GM19238 (cell line): ENCODE data around the gene GMPS.
"Not testable (repeated sequence)": the region's sequence is repeated elsewhere in the genome, so short reads cannot be mapped to it uniquely, and the experiment has no call there.

ENCODE experiments used
- DNase-seq: peaks from one replicate; pipeline ENCODE4 v3.0.0; 2011; ENCODE audit warnings: low spot score; ENCODE audit not compliant: insufficient read length

Gene GMPS

GRCh38 chr3:155870133-155870944 is at the start of gene GMPS:
GMPS (plus strand) TSS chr3:155870650; CDS start chr3:155870871, 221 bp downstream.
- DNase-seq, result peak; percentile 92

DNA sequence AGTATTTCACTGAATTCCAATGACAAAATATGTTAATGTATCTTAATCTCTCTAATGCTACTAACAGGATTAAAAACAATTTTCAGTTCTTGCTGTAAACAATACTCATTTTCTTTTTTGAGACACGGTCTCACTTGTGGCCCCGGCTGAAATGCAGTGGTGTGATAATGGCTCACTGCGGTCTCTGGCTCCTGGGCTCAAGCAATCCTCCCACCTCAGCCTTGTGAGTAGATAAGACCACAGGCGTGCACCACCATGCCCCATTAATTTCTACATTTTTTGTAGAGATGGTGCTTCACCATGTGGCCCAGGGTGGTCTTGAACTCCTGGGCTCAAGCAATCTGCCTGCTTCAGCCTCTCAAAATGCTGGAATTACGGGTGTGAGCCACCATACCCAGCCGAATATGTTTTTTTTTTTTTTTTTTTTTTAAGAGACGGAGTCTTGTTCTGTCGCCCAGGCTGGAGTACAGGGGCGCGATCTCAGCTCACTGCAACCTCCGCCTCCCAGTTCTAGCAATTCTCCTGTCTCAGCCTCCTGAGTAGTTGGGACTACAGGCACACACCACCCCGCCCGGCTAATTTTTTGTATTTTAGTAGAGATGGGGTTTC is 41.9 kb upstream of the GMPS start:
- DNase-seq, result not testable (repeated sequence)

DNA sequence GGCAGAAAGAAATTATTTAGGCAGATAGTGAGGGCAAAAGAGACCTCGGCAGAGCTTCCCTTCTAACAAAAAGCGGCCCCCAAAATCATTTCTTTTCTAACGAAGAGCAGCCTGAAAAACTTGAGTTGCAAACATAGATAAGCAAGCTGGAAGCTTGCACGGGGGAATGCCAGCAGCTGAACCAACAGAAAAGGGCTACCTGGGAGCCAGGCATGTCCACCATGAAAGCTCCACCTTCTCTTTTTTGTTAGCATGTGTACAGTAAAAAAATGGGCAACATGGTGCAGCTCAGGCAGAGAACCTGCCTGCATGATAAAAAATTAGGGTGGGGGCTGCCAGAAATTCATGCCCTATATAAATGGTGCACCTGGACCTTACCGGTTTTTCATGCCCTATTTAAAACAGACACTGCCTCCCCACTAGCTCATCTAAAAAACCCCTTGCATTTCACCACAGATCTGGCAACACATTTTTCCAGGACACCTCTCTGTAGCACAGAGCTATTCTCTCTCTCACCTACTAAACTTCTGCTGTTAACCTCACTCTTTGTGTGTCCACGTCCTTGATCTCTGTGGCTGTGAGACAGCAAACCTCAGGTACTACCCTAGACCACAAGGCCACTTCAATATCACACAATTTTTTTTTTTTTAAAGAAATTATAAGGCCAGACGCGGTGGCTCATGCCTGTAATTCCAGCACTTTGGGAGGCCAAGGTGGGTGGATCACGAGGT is 34.9 kb upstream of the GMPS start:
- DNase-seq, result no peak

DNA sequence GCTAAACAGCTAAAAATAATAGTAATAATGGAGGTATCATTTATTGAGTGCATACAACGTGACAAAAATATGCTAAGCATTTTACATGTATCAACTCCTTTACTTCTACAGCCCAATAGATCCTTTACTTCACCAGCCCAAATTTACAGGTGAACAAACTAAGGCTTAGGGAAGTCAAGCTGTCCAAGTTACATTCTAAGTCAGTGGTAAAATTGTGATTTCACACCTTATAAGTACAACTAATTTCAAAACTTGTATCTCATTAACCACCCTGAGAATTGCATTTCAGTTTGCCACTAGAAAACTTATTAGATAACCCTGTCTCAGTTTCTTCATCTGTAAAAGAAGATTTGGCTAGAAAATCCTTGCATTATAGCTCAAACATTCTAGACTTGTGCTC is 26.9 kb upstream of the GMPS start:
- DNase-seq, result no peak

DNA sequence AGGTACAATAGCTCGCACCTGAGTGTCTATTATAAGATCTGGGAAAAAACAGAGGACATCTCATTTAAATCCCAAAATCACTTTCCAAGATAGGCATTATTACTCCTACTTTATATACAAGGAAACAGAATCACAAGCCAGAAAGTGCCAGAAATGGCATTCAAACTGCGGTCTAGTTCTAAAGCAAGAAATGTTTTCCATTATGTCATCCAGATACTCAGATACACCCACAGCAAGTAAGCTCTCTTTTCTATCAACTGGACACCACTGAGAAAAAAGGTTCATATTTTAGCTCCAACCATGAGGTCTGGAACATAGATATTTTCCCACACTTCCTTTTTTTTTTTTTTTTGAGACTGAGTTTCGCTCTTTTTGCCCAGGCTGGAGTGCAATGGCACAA is 24.3 kb upstream of the GMPS start:
- DNase-seq, result no peak

- DNase-seq, result no peak
These were observed 22.5 kb upstream of the GMPS start for GRCh38 chr3:155847993-155848392.

- DNase-seq, result not testable (repeated sequence)
These were observed 21.0 kb upstream of the GMPS start for GRCh38 chr3:155849404-155849803.

DNA sequence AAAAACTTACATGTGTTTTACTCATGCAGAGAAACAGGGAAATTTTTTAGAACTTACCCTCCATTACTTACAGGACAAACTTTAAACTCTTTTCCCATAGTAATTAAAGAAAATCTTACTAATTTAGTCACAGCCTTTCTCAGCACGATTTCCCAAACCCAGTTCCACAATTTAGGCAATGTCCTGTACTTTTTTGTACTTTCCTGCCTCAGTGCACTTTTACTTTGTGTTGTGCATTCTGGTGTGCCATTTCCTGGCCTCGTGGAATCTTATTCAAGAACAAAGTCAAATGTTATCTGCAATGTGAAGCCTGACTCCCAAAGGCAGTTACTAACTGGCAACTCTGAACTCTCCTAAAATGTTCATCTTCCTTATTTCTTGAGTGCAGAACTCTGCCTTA is 18.1 kb upstream of the GMPS start:
- DNase-seq, result no peak

DNA sequence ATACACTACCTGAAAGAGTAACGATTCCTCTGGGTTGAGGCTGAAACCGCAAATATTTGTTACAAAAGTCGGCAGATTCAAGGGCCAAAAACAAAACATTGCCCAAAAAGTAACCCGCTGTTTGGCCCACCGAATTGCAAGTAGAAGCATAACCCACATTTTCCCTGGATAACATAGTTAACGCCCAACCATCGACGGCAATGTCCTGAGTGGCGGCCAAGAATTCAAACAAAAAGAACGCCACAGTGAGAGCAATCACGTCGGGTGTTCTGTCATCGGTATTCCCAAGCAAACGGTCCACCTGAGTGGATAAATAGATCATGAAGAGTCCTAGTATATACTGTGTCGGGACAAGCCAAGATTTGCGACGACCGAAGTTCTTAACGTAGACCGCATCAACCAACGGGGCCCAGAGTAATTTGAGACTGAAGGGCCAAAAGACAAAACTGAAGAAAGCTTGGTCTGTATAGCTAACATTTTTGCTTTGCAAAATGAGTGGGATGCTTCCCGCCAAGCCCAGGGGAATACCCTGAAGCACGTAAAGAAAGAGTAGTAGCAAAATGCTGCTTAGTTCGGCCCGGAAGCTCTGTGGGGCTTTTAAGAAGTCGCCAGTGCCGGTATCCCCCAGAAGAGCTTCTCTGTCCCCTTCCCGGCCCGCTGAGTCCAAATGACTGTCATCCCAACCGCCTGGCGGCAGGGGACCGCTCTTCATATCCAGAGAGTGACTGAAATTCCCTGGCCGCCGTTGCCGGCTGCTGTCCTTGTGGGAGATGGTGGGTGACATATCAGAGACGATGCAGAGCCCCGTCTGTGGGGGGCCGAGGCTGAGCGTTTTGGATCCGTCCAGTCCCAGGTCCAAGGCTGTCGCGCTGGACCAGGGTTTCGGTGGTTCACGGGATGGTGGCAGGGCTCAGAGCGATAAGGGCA is 17.0 kb upstream of the GMPS start:
- DNase-seq, result no peak

- DNase-seq, result peak; percentile 94
These were observed 16.1 kb upstream of the GMPS start, which contains the start of gene SLC33A1 for GRCh38 chr3:155854141-155854940. SLC33A1 (minus strand) TSS chr3:155854427; CDS start chr3:155853997, 430 bp downstream.

DNA sequence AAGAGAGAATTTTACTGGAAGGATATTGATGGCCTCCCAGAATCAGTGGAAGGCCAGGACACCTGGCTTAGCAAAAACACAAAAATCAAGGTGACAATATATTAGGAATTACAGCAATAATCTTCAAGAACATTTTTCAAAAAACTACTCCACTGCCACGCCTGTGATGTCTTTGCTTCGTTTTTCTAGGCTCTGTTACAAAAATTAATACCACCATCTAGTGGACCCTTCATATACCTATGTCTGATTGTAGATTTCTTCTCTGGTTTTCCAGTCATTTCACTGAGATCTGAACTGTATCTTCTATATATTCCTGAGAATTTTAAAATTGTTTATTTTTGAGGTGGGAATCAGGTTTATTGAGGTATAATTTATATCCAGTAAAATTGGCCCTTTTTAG is 10.6 kb upstream of the GMPS start:
- DNase-seq, result no peak

- not testable (repeated sequence) for DNase-seq
These were observed 10.0 kb upstream of the GMPS start for GRCh38 chr3:155860424-155860823.

DNA sequence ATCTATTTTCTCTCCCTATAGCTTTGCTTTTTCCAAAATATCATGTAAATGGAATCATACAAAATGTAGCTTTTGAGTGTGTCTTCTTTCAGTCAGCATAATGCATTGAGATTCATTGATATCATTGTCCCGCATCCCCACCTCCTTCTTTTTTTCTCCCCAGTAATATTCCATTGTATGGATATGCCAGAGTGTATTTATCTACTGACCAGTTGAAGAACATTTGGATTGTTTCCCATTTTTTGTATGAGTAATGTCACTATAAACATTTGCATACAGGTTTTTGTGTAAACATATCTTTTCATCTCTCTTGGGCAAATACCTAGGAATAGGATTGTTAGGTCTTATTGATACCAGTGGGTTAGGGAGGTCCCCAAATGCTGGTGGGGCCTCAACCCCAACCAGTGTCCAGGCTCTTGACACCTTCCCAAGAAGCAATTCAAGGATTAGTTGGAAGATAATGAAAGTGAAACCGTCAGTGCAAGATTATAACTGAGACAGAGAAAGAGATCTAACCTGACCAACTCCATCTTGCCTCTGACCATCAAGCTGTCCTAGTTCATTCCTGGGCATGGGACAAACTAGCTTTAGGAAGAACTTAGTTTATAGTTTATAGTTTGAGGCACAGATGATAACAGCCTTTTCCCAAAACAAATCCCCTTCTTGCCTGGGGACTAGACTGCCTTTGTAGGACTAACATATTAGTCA is 8.8 kb upstream of the GMPS start:
- DNase-seq, result no peak

GRCh38 chr3:155862290-155862982 is 8.0 kb upstream of the GMPS start:
- DNase-seq, result not testable (repeated sequence)

DNA sequence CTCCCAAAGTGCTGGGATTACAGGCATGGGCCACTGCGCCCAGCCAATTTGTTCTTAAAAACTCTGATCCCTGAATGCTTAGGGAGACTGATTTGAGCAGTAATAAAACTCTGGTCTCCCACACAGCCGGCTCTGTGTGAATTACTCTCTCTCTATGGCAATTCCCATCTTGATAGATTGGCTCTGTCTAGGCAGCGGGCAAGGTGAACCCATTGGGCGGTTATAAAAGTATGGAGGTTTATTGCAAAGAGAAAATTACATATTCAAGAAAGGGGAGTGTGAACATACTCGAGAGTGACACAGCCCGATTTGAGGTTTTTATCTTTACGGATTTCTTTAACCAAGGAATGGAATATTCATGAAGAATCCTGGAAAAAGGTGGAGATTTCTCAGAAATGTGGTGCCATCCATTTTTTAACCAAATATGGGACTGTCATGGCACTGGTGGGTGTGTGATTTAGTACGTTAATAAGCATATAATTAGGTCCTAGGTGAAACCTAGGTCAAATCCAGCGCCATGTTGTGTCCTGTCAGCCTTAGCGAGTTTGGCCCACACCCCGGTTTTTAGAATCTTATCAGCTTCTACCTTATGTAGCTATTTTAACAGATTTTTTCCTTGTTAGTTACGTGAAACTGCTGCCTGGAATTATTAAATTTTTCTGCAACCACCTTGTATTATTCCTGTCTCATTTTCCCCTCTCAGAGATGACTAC is 7.2 kb upstream of the GMPS start:
- DNase-seq, result no peak

- no peak for DNase-seq
These were observed 759 bp upstream of the GMPS start for GRCh38 chr3:155869691-155870090.

DNA sequence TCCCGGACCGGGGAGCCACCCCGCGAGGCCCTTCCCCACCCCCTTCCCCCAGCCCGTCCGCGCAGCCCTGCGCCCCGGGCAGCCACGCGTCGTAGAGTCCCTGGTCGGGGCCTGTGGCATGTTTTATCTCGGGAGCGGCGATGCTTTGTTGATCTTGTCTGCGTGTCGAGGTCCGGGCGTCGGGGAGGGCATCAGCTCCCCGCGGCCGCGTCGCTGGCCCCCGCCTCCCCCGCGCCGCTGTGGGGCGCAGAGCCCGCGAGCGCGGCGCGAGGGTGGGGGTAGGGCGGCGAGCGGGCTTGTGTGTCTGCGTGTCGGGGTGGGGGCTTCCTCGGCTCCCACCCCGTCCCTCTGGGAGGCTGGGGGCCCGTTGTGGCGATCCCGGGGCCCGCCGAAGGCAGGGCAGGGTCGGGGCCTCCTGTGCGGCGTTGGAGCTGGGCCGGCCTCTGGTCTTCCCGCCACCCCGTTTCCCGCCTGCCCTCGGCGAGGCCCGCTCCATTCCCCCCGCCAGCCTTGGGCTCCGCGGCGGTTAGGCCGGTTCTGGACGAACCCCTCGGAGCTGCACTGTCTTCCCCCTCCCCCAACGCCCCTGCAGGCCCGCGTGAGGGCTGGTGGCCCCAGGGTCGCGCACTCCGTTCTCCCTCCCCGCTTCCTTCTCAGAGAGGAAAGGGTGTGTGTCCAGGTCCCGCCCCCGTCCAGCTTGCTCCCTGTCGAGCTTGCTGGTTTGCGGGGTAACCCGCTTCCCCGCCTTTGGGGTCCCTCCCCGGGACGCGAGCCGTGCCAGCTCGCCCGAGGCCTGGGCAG is 695 bp downstream of the GMPS start:
- peak; percentile 40 for DNase-seq

DNA sequence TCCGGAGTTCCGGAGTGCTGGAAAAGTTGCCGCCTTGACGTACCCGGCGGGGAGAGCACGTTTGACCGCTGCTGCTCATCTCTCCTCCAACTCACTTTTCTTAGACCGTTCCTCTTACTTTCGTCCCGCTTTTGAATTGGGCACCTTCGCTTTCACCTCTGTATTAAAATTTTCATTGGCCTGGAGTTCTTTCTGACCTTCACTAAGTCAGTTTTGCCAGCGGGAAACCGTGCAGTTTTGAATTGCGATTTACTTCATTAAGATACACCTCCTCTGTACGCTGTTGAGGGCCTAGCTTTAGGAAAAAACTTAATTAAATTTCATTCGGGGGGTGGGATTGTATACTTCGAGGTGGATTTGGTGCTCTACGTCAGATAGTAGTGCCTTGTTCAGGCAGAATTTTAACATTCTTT is 1.3 kb downstream of the GMPS start:
- no peak for DNase-seq
